ENCODE measurements around the gene FAM216A. TPM values are rescaled to one million over a fixed set of nuclear protein-coding genes. Genes with fewer than 3 reads are reported as not detected.

Gene FAM216A
- total and polyA plus RNA-seq, 2 experiments from 2014 or later, result 11.5 to 25.2 TPM

DNA sequence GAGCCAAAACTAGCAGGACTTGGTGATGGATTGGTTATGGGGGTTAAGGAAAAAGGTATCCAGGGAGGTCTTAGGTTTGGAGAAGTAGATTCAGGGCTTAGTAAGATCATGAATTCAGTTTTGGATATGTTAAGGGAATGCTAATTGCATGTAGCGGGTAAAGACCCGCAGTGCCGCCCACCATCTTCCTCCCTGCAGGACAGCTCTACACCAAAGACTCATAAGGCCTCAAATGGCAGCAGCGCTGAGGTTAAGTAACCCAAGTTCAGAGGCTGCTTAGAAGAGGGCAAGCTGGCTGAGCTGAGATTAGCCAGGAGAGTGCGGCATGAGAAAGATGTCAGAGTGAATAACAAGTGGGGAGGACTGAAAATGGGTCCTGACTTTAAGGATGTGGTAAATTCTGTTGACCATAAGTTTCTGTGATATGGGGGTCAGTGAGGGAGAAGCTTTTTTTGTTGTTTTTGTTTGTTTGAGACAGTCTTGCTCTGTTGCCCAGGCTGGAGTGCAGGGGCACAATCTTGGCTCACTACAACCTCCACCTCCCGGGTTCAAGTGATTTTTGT is 59.7 kb downstream of the FAM216A start:
- Histone ChIP-seq H3K4me1 (ENCODE audit: insufficient read depth) (peaks cover 12% of the 10 kb centered on the region), H3K27ac (no peak overlapping the region), H3K9ac (no peak overlapping the region), H3K36me3 (ENCODE audit: low read depth) (no peaks in the 10 kb centered on the region), H3K27me3 (replicated peaks; ENCODE audit: insufficient read depth) (no peaks in the 10 kb centered on the region), H3K4me2 (ENCODE audit: unreplicated experiment) (no peak overlapping the region), H2AFZ (no peak overlapping the region), H3K79me2 (ENCODE audit: insufficient read depth) (no peaks in the 10 kb centered on the region), H3K4me3 (no peak overlapping the region), H4K20me1 (ENCODE audit: insufficient read depth) (no peaks in the 10 kb centered on the region; the same call in 1 of the 2 replicates), H3K9me3 (ENCODE audit: low read depth) (no peaks in the 10 kb centered on the region), H3K9me2 (ENCODE audit: insufficient read depth) (no peaks in the 10 kb centered on the region), H3F3A (ENCODE audit: insufficient read depth) (peaks cover 9% of the 10 kb centered on the region; the same call in 1 of the 2 replicates)
- DNase-seq, result no peak
- in situ Hi-C loops (cut with MboI), result no loop called here
- no peak for TF ChIP-seq EZH2 (IDR thresholded peaks at IDR 0.05; ENCODE audit: insufficient read depth, poor library complexity, severe bottlenecking)
- no peak for TF ChIP-seq EZH2phosphoT487 (IDR thresholded peaks at IDR 0.05; ENCODE audit: insufficient read depth, low read depth)
- 86 to 91% methylated on average over 6 of the region's 6 CpGs for WGBS, 2 experiments (ENCODE audit: low coverage in 1 of 2, low lambda C conversion rate in 2 of 2, missing lambda C conversion rate in 2 of 2)

DNA sequence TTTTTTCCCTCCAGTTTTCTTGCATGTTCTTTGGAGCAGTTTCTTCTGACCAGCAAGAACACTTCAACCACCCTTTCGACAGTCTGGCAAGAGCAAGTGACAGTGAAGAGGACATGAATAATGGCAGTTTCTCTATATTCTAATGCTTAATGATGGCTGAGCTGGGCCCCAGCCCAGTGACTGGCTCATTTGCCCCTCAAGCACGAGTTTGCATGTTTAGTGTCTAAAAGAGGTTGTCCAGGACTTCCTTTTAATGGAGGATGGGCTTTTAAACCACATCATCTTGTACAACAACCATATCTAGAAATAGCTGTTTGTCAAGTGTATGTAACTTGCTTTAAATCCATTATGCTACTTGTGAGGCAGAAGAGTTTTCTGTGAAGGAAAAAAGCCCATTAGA is 61.9 kb downstream of the FAM216A start:
- H3K9ac ChIP-seq, result no peak overlapping the region
- H3K9me2 ChIP-seq (ENCODE audit: insufficient read depth), result no peaks in the 10 kb centered on the region
- 94 to 96% methylated on average over 2 of the region's 2 CpGs for WGBS, 2 experiments (ENCODE audit: low coverage in 1 of 2, low lambda C conversion rate in 2 of 2, missing lambda C conversion rate in 2 of 2)
- peaks cover 12% of the 10 kb centered on the region for H3K4me1 ChIP-seq (ENCODE audit: insufficient read depth)
- H3F3A ChIP-seq (ENCODE audit: insufficient read depth), result peaks cover 9% of the 10 kb centered on the region; the same call in 1 of the 2 replicates
- no peak overlapping the region for H3K4me3 ChIP-seq
- DNase-seq, result no peak
- H4K20me1 ChIP-seq (ENCODE audit: insufficient read depth), result no peaks in the 10 kb centered on the region; the same call in 1 of the 2 replicates
- H3K27ac ChIP-seq, result no peak overlapping the region
- H3K4me2 ChIP-seq (ENCODE audit: unreplicated experiment), result no peak overlapping the region
- H2AFZ ChIP-seq, result no peak overlapping the region
- no peaks in the 10 kb centered on the region for H3K27me3 ChIP-seq (replicated peaks; ENCODE audit: insufficient read depth)
- no peaks in the 10 kb centered on the region for H3K9me3 ChIP-seq (ENCODE audit: low read depth)
- no peaks in the 10 kb centered on the region for H3K79me2 ChIP-seq (ENCODE audit: insufficient read depth)
- in situ Hi-C loops (cut with MboI), result no loop called here
- TF ChIP-seq EZH2phosphoT487 (IDR thresholded peaks at IDR 0.05; ENCODE audit: insufficient read depth, low read depth), result no peak
- no peak for TF ChIP-seq EZH2 (IDR thresholded peaks at IDR 0.05; ENCODE audit: insufficient read depth, poor library complexity, severe bottlenecking)
- no peaks in the 10 kb centered on the region for H3K36me3 ChIP-seq (ENCODE audit: low read depth)

DNA sequence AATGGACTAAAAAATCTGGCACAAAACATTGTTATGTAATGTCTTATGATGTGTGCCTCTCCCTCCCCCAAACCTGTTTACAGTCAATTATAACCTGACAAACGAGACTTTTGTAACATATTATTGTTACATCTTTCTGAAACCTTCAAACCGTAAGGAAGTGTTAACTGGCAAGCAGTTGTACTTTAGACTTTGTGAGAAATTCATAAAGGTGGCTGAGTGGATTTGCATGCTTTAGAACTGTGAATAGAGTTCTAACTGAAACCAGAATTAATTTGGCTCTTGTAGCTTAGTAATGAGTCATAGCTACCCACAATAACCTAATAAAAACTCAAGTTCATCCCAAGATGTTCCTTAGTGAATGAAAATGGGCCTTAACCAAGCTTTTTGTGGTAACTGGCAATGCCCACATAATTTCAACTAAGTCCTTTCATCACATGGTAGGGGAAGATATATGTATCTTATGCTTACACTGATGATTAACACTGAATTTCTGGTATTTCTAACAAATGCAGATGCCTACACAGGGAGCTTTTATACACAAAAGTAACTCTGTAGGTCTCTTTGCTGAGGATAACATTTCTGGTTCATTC is 63.2 kb downstream of the FAM216A start:
- Histone ChIP-seq H3K27ac (no peak overlapping the region), H3K36me3 (ENCODE audit: low read depth) (peaks cover 7% of the 10 kb centered on the region; the same call in 1 of the 2 replicates), H3K4me1 (ENCODE audit: insufficient read depth) (peaks cover 12% of the 10 kb centered on the region), H3K9ac (no peak overlapping the region), H4K20me1 (ENCODE audit: insufficient read depth) (no peaks in the 10 kb centered on the region; the same call in 1 of the 2 replicates), H3K79me2 (ENCODE audit: insufficient read depth) (no peaks in the 10 kb centered on the region), H3K4me3 (no peak overlapping the region), H3K27me3 (replicated peaks; ENCODE audit: insufficient read depth) (no peaks in the 10 kb centered on the region), H3F3A (ENCODE audit: insufficient read depth) (peaks cover 9% of the 10 kb centered on the region; the same call in 1 of the 2 replicates), H3K9me3 (ENCODE audit: low read depth) (no peaks in the 10 kb centered on the region), H3K4me2 (ENCODE audit: unreplicated experiment) (no peak overlapping the region), H3K9me2 (ENCODE audit: insufficient read depth) (no peaks in the 10 kb centered on the region), H2AFZ (no peak overlapping the region)
- TF ChIP-seq EZH2phosphoT487 (IDR thresholded peaks at IDR 0.05; ENCODE audit: insufficient read depth, low read depth), result no peak
- DNase-seq, result peak; percentile 70
- in situ Hi-C loops (cut with MboI), result no loop called here
- 49% methylated on average over 2 of the region's 2 CpGs for WGBS, 2 experiments (ENCODE audit: low coverage in 1 of 2, low lambda C conversion rate in 2 of 2, missing lambda C conversion rate in 2 of 2)

DNA sequence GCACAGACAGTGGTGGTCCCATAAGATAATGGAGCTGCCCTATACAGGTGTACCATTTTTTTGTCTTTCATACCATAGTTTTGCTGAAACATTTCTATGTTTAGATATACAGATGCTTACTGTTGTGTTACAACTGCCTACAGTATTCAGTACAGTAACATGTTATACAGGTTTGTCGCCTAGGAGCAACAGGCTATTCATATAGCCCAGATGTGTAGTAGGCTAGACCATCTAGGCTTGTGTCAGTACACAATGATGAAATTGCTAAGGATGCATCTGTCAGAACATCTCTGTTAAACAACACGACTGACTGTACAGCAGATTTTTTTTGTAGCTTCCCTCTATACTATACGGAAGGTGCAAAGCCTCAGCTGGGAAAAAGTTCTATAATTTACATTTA is 64.0 kb downstream of the FAM216A start:
- Histone ChIP-seq H3K4me1 (ENCODE audit: insufficient read depth) (peaks cover 12% of the 10 kb centered on the region), H3K79me2 (ENCODE audit: insufficient read depth) (no peaks in the 10 kb centered on the region), H3K9me3 (ENCODE audit: low read depth) (no peaks in the 10 kb centered on the region), H2AFZ (no peak overlapping the region), H3K36me3 (ENCODE audit: low read depth) (peaks cover 8% of the 10 kb centered on the region; the same call in 1 of the 2 replicates), H4K20me1 (ENCODE audit: insufficient read depth) (no peaks in the 10 kb centered on the region; the same call in 1 of the 2 replicates), H3K9me2 (ENCODE audit: insufficient read depth) (no peaks in the 10 kb centered on the region), H3K4me2 (ENCODE audit: unreplicated experiment) (no peak overlapping the region), H3F3A (ENCODE audit: insufficient read depth) (peaks cover 9% of the 10 kb centered on the region; the same call in 1 of the 2 replicates), H3K27me3 (replicated peaks; ENCODE audit: insufficient read depth) (no peaks in the 10 kb centered on the region), H3K4me3 (no peak overlapping the region), H3K27ac (no peak overlapping the region), H3K9ac (no peak overlapping the region)
- TF ChIP-seq EZH2phosphoT487 (IDR thresholded peaks at IDR 0.05; ENCODE audit: insufficient read depth, low read depth), result no peak
- in situ Hi-C loops (cut with MboI), result no loop called here
- DNase-seq, result no peak
- WGBS, 2 experiments (ENCODE audit: low coverage in 1 of 2, low lambda C conversion rate in 2 of 2, missing lambda C conversion rate in 2 of 2), result 82 to 89% methylated on average over 3 of the region's 3 CpGs
